Suprapubic skin (tissue), 4 donors: ENCODE results near the gene MYO18B.

ENCODE experiments used
- EP300 ChIP-seq: sonication (generic); formaldehyde crosslinking; IDR thresholded peaks from one replicate; pipeline ENCODE4 v1.6.1; 2017; ENCODE audit warnings: antibody characterized with exemption
- POLR2A ChIP-seq, 2 donors: fragments of 450-650 bp; IDR thresholded peaks; one replicate each; pipeline ENCODE4 v1.6.1; 2017; ENCODE audit warnings: antibody characterized with exemption in 2 of 2, mild to moderate bottlenecking in 2 of 2, moderate library complexity in 2 of 2
- POLR2AphosphoS5 ChIP-seq, 3 donors: sonication (generic); formaldehyde crosslinking; IDR thresholded peaks; one replicate each; pipeline ENCODE4 v1.6.1; 2017; ENCODE audit warnings: antibody characterized with exemption in 3 of 3
- TF ChIP-seq, protein P1 (sequence below), 2 donors: fragments of 200-600 bp in 1 of 2; fragments of 450-650 bp in 1 of 2; sonication (generic) in 1 of 2; IDR thresholded peaks; one replicate each; pipeline ENCODE4 v1.5.1; 2016 to 2019; ENCODE audit warnings: antibody characterized with exemption in 2 of 2, mild to moderate bottlenecking in 1 of 2, moderate library complexity in 1 of 2

DNA sequence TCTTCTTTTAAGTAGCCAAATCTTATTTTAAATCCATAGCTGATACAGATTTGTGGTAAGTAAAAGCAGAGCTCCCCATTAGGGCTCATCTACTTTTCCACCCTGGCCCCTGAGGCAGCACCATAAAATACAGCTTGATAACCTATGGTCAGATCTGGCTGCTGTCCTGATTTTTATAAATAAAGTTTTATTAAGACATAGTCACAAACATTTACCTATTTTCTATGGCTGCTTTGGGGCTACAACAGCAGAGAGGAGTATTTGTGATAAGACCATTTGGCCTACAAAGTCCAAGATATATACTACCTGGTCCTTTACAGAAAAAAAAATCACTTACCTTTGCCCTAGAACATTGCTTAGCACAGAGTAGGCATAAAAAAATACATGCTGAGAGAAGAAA, 227.3 kb downstream of the MYO18B start:
- TF ChIP-seq, protein P1, sequence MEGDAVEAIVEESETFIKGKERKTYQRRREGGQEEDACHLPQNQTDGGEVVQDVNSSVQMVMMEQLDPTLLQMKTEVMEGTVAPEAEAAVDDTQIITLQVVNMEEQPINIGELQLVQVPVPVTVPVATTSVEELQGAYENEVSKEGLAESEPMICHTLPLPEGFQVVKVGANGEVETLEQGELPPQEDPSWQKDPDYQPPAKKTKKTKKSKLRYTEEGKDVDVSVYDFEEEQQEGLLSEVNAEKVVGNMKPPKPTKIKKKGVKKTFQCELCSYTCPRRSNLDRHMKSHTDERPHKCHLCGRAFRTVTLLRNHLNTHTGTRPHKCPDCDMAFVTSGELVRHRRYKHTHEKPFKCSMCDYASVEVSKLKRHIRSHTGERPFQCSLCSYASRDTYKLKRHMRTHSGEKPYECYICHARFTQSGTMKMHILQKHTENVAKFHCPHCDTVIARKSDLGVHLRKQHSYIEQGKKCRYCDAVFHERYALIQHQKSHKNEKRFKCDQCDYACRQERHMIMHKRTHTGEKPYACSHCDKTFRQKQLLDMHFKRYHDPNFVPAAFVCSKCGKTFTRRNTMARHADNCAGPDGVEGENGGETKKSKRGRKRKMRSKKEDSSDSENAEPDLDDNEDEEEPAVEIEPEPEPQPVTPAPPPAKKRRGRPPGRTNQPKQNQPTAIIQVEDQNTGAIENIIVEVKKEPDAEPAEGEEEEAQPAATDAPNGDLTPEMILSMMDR (IDR thresholded peaks at IDR 0.05), result no peak
- TF ChIP-seq POLR2AphosphoS5 (IDR thresholded peaks at IDR 0.05) (no peak), EP300 (no peak), POLR2A (IDR thresholded peaks at IDR 0.05) (no peak)
